NT2/D1 (cell line): Measurements from ENCODE around the gene PRELID3B.

ENCODE experiments used
- SUZ12 ChIP-seq: IDR thresholded peaks from 2 replicates; pipeline ENCODE4 v1.6.1; 2011; ENCODE audit not compliant: insufficient read length, insufficient read depth; ENCODE audit errors: extremely low read depth
- YY1 ChIP-seq: IDR thresholded peaks from 2 replicates; pipeline ENCODE4 v1.6.1; 2011; ENCODE audit not compliant: insufficient read length, insufficient read depth
- ZNF274 ChIP-seq: IDR thresholded peaks from 2 replicates; pipeline ENCODE4 v1.6.1; 2011; ENCODE audit warnings: mild to moderate bottlenecking, low read depth, low read length

- TF ChIP-seq YY1 (no peak), ZNF274 (no peak), SUZ12 (no peak)
Observed at GRCh38 chr20:59023616-59024015, 19.0 kb downstream of the PRELID3B start.
